T1000 (cell line): ENCODE measurements around the gene CDC20B.

Source experiments
- DNase-seq: peaks from one replicate; lab custom pipeline; 2025; ENCODE audit warnings: mixed read lengths; lab: John Stamatoyannopoulos, UW

CDC20B gene, protein sequence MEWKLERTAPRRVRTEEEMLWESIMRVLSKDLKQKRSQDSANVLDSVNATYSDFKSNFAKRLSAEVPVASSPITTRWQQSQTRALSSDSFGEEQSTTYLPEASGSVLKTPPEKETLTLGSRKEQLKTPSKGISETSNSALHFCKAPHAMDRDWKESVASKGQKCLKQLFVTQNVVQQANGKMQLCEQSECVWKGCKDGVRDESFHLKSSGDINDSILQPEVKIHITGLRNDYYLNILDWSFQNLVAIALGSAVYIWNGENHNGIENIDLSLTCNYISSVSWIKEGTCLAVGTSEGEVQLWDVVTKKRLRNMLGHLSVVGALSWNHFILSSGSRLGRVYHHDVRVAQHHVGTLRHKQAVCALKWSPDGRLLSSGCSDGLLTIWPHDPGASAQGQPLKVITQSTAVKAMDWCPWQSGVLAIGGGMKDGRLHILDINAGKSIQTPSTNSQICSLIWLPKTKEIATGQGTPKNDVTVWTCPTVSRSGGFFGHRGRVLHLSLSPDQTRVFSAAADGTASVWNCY

DNA sequence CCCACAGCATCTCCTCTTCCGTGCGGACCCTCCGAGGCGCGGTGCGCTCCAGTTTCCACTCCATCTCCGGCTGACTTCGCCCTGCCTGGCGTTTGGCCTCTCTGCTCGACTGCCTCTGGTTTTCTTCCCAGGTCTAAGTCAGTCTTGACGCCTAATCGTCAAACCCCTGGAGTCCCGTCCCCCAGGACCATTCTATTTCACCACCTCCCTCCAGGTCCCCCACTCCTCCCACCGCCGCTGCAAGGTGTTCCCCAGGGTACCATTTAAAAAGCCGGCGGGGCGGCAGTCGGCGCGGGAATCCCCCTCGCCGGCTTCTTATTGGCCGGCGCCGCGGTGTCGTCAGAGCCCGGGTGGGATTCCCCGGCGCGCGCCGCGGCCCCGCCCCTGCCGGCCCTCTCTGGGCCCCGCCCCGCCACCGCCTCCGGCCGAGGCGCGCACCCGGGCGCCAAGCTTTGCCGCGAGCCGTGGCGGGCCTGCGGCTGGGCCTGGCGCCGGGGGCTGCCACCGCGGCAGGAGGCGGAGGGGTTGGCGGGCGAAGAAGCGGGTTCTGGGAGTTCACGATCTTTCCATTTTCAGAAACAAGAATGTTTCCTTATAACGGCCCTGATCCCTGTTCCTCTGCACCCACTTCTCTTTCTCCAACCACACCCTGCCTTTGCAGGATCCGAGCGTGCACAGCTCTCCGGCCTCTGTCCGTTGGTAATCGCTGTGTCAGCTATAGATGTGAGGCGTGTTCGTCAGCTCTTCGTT is at the start of gene CDC20B:
Gene CDC20B (minus strand): TSS at position 241 of the 750 bp plus-strand sequence. CDS start 177 bp downstream, at position 64.
- peak; percentile 68 for DNase-seq

DNA sequence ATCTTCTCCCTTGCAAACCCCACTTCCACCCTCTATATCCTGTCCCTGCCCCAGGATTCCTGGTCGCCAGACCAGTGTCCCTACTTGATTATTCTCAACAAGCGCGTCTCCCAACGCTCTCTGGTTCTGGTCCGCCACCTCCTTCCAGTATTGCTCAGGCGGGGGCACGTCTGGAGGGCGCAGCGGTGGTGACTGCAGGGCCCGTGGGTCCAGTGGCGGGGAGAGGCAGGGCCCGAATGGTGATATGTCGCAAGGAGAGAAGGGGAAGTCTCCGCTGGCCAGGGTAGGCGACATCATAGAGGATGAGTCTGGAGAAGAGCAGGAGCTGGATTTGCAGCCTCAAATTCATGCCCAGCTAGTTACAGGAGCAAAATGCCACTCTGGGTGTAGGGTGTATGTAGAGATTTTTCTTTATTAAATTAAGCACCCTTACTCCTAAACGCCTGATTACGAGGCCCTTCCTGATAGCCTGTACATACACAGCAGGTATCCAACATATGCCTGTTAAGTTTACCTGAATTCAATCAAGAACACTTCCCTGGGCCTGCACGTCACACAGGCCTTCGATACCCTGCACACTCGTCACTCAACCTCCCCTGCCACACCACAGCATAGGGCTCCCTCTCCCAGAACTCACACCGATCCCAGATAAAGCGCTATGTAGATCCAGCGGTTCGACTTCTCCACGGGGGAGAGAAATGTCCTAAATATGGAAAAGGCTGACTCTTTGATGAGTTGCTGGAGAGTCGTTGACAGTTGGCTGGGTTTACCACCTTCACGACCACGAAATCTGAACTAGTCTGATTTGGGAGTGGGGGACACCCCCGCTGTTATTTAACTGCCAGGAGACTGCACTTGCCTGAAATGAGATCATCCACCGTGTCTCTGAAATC is 49.4 kb upstream of the CDC20B start:
- no peak for DNase-seq

DNA sequence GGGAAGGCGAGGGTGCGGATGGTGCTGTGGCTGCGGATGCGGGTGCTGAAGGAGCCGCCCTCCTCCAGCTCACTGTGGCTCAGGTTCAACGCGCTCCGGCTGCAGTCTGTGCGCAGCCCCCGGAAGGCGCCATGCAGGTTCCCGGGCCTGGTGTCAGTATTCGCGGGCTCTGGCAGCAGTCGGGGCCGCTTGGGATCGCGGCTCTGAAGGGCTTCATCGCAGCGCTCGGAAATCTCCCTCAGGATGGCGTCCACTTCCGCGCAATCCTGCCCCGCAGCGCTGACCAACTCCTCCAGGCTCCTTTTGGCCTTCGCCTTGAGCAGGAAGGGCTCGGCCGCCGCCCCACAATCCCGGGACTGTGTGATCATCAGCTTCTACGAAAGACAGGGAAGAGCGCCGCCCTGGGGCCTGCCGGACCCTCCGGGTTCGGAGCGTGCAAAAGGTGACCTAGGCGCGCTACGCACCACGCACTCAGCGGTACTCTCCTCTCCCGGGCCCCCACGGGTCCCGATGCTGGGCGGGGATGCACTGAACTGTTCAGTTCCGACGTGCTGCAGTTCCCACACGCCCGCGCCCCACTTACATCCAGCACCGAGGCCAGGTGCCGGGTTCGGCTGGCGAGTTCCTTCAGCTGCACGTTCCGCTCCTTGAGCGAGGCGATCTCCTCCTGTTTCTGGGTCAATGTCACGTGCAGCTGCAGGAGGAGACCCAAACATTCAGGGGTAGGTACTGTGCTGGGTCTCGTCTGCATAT is 47.6 kb upstream of the CDC20B start:
- no peak for DNase-seq

DNA sequence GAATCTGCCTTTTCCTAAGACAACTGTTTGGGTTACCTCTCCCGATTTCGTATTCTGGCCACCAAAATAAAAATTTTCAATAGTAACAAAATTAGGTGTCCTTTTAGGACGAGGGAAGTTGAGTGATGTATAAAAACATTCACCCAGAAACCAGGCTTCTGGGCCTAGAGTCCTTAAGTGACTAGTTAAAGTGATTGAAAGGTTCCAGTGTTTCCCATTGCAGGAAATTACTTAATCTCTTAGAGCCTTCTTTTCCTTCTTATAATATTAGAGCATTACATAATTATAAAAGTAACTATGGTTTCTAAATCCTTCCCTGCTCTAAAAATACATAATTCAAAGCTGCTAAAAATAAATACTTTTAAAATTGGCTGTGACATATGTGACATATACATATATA is 46.8 kb upstream of the CDC20B start:
- DNase-seq = no peak

DNA sequence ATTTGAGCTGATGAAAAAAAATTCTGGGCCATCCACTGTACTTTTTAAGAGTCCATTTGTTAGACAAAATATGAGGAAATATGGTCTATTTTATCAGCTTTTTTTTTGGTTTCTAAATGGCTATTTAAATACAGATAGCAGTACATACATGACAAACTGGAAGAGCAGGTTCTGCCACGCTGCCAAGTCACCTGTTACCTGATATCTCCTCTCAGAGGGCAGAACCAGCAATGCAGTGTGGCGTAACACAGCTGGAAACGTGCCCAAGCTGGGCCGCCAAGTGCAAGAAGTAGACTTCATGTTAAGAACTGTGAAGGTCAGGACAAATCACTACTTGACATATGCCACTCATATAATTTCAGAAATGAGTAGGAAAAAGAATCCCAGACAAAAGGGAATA is 46.0 kb upstream of the CDC20B start:
- no peak for DNase-seq

DNA sequence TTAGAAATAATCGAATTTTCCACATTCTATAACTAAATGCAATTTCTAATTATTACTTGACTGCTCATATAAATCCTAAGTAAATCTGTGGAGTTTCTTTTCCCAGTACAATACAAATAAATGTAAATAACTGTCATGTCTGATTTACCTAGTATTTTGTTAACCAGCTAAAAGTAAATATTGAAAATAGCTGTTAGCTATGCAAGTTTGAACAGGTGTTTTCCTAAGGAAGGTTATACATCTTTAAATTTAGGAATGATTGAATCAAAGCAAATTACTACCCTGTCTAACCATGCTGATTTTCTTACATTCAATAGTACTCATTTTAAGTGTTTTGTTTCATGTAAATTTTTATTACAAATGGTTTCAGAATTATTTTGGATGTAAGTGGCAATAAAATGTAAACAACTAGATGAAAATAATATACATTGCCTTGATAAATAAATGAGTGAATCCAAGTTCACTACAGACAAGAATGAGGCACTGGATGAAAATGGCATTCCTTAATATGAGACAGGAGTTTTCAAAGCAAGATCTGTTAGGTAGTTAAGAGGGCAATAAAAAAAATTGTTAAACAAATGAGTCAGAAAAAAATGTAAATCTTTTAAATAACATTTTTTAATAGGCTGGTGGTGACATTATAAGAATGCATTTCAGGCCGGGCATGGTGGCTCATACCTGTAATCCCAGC is 38.4 kb upstream of the CDC20B start:
- no peak for DNase-seq

DNA sequence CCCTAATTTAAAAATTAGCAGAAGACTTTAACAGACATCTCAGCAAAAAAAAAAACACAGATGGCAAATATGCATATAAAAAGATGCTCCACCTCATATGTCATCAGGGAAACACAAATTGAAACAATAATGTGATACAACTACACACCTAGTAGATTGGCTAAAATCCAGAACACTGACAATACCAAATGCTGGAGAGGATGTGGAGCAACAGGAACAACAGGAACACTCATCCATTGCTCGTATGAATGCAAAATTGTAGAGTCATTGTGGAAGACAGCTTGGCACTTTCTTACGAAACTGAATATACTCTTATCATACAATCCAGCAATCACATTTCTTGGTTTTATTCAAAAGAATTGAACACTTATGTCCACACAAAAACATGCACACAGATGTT is 32.0 kb upstream of the CDC20B start:
- DNase-seq = no peak

DNA sequence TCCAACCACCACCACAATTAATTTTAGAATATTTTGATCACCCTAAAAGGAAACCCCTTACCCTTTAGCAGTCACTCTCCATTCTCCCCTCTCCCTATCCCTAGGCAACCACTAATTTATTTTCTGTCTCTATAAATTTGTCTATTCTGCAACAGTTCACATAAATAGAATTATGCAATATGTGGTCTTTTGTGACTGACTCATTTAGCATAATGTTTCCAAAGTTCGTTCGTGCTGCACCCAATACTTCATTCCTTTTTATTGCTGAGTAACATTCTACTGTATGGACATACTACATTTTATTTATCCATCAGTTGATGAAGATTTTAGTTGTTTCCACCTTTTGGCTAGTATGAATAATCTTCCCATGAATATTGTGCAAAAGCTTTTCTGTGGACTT is 18.2 kb upstream of the CDC20B start:
- no peak for DNase-seq

DNA sequence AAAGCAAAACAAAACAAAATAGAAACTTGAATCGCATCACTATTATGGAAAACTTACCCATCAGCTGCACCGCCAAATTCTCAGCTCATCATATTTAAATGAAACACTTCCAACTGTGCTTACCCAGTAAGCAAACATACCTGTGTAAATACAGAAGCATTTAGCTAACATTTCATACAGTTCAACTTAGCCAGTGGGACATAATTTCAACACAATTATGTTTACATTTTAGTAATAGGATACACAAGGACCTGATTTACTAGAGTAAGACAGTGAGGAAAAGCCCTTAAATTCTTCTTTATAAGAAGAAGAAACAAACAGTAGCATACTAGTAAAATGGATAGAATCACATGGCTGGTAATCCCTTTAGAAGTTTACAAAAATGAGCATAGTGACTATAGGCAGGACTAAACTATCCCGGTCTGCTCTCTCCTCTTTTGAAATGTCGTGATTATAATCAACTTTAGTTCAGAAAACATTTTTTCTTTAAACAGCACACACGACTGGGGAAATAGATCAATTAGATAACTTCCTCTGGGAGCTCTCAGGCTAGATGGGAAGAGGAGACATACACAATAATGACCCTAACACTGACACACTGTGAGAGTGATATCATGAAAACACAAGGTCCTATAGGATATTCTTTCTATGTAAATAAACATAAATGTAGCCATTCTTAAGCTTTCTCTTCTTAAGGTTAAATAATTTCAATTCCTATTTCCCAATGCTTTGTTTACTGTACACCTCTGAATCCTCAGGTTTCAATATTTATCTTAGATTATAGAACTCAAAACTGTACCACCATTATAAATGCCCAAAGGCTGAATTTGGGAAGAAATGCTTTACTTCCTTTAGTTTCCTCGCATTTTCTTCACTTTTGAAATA is 15.9 kb upstream of the CDC20B start:
- no peak for DNase-seq

DNA sequence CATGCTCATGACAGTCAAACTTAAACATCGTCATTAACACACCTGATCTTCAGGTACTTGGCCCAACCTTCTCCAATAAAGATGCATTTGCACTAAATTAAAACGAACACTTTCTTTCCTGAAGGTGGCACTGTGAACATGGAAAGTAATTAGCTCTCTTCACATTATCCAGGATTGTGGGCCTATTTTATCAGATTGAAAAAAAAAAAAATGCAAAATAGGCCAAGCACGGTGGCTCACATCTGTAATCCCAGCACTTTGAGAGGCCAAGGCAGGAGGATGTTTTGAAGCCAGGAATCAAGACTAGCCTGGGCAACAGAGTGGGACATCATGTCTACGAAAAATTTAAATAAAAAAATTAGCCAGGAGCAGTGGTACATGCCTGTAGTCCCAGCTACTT is 14.4 kb upstream of the CDC20B start:
- DNase-seq = no peak

DNA sequence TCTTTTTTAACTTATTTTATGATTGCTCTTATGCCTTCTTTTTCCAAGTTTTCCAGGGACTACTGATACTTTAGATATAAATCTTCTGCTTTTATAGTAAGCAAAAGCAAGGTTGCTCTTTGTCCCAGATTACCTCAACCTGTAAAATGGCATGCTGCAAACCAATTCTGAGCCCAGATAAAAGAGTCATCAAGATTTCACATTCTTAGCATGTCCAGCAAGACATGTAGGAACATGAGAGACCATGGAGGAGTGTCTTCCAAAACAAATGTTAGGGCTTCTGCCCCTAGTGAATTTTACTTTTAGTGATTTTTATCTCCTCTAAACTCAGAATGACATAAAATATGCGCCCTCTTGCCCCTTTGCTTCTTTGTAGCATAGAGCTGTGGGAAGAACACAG is 7.0 kb upstream of the CDC20B start:
- DNase-seq = no peak

DNA sequence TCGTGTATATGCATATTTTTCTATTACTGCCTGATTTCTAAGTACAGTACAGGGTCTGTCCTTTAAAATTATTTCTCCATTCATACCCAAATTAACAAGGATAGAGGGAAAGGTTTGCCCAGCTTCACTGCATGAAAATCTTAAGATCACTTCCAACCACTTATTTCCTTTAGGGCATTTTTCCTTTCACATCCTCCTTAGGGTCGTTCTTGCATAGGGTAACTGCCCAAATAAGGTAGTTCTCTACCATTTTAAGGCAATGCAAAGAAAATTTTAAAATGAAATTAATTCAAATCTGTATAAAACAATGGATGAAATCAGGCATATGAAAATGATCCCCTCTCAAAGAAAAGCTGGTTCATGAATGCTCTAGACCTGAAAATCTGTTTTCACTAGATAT is 4.1 kb upstream of the CDC20B start:
- DNase-seq = no peak

DNA sequence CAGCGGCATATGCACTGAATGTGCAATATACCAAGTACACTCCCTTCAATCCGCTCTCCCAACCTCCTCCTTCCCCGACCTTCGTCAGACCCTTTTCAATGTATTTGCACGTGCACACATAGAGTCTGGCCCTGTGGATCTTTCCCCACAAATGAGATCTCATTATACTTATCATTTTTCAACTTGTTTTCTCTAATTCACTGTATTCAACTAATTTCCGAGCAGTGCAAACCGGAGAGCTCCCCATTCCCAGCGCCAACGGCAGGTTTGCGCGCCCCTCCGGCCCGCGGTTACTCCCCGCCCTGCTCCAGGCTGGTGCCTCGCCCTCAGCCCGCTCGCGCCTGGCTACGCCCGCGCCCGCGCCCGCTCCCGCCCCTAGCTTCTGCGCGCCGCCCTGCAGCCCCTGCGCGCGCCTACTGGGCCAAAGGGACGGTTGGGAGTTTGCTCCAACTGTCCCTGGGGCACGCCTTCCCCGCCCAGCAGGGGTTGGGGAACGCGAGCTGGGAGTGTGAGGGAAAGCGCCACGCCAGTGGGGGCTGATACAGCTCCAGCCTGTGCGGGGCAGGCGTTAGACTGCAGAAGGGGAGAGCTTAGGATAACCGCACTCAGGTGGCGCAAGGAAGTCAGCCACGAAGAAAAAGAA is 3.3 kb upstream of the CDC20B start:
- no peak for DNase-seq

DNA sequence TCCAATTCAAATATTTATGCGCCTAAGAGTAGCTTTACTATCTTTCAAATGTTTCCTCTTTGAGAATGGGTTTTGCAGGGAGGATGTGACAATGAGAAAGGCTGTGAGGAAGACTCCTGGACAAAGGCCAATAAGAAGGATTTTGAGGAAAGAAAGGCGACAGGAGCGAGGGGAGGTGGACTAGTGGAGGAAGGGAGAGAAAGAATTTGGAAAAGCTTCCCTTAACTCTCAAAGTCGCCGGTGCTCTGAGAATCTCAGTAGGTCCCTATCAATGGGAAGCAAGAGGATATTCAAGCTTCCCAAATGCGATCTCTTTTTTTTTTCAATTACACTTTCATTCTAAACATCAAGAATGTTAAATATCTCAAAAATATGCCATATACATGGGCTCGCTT is 2.8 kb upstream of the CDC20B start:
- DNase-seq = no peak

DNA sequence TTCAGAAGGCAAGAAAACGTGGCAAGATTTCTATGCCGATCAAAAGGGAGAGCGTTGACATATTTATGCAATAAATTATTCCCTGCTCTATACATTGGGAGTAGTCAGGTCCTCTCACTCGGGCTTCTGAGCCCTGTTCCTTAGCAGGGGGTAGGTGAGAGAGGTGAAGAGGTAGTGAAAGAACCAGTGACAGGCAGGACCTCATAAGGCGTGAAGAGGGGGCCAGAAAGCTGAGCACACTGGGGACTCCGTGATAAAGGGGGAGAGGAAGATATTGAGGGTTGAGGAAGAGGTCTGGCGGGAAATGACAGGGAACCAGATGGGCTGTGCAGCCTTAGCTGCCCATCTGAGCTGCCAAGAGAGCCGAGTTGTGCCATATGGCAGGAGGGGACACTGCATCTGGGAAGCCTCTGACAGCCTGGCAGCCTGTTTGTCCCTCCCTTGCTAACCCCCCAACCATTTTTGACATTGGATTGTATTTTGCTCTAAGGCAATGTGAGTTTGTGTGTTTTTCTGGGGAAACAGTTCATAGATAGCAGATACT is 782 bp upstream of the CDC20B start:
- no peak for DNase-seq

DNA sequence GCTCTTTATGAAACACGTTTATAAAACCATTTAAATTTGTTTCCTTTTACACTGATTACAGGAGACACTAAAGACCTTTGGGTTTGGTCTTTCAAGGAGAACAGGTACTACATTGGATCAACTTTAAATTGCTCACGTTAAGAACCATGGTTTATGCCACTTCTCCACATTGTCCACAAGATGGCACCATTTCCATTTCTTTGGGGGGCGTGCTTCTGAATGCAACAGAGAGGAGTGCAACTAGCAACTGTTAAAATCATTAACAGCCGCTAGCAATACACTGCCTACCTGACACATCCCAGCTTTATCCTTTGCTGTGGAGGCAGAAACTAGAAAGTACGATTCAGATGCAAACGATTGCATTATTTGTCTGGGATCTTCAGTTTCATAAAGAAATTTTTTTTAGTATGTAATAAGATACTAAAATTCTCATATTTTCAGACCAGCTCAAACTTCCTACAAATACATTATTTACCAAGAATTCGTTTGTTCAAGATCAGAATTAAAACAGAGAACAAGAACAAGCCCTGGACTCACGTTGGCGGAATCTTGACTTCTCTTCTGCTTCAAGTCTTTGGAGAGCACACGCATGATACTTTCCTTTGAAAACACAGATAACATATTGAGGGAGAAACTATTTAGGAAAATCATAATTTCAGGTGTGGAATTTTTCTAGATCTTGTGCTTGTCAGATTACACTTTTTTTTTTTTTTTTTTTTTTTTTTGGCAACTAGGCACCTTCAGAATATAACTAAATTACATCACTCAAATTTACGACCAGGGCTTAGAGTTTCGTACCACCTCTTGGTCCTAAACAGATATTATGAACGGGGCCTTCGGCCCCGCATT is 702 bp downstream of the CDC20B start:
- DNase-seq = peak; percentile 20

DNA sequence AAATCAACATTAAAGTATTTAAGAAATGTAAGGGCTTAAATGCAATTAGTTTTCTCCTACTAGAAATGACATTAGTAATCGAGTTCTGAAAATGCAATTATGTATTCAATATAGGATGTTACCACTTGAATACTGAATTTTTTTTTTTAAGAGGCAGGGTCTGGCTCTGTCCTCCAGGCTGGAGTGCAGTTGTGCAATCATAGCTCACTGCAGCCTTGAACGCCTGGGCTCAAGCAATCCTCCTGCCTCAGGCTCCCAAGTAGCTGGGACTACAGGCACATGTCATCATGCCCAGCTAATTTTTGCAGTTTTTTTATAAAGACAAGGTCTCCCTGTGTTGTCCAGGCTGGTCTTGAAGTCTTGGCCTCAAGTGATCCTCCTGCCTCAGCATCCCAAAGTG is 1.5 kb downstream of the CDC20B start:
- DNase-seq = no peak

DNA sequence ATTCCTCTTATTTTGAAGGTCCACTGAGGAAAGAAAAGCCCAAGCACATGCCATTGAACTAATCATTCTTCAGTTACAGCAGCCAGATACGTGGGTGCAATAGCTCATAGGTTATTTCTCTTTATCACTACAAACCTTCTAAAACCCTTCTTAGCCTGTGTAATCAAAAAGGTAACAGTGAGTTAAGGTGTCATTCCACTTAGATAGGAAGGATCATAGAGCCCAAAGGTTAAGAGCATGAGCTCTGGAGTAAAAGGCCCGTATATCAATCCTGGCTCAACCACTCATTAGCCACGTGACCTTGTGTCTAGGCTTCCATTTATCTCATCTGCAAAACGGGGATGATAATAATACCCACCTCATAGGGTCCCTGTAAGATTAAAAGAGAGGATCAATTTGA is 10.3 kb downstream of the CDC20B start:
- DNase-seq = no peak
